ENCODE data around the gene SMYD3. TPM values are rescaled to one million over a fixed set of nuclear protein-coding genes. Genes with fewer than 3 reads are reported as not detected.

The SMYD3 gene
- total RNA-seq, 4 donors from 2014 or later: 15.6 to 21.1 (median 18.4) TPM

GRCh38 chr1:246427611-246428010 is 79.5 kb downstream of the SMYD3 start:
- TF ChIP-seq CTCF (IDR thresholded peaks at IDR 0.05; ENCODE audit: low read depth): no peak

DNA sequence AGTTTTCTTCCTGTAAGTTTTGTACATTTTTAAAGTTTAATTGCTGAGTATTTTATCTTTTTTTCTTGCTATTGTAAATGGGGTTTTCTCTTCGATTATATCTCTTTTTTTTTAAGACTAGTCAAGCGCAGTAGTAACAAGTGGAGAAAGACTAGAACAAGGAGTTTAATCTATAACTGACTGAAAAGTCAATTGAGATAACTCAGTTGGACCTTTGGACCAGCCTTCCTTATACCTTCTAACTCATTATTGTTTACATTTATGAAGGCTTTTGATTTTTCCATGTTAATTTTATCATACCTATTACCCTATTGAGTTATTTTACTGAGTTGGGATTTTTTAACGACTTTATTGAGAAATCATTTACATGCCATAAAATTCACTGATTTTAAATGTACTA is 81.2 kb downstream of the SMYD3 start:
- TF ChIP-seq CTCF (IDR thresholded peaks at IDR 0.05; ENCODE audit: low read depth): no peak

DNA sequence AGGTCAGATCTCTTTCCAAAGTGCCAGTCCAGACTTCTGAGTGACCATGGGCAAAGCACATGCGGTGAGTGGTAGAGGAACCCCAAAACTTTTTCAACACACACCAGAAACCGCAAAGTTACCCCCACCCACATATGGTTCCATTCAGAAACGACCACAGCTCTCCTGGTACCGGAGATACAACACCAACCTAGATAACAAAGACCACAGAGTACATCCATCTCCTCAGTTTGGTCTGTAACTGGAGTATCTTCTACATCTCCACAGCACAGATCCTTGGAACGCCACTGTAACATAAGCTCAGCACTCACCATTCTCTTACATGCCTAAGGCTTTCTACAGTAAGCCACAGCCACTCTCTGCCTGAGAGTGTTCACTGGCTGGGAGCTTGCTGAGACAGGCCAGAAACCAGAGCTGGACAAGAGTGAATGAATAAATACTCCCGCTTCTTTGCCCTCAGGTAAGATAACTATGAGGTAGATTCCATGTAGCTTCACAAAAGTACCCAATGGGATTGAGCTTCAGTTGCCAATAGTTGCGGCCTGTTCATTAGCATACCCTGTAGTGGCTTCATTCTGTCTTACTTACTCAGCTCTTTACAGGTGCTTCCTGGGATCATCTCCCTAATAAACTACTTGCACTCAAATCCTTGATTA is 81.8 kb downstream of the SMYD3 start:
- TF ChIP-seq CTCF (IDR thresholded peaks at IDR 0.05; ENCODE audit: low read depth): no peak

GRCh38 chr1:246420300-246420699 is 86.8 kb downstream of the SMYD3 start:
- no peak for TF ChIP-seq CTCF (IDR thresholded peaks at IDR 0.05; ENCODE audit: low read depth)

DNA sequence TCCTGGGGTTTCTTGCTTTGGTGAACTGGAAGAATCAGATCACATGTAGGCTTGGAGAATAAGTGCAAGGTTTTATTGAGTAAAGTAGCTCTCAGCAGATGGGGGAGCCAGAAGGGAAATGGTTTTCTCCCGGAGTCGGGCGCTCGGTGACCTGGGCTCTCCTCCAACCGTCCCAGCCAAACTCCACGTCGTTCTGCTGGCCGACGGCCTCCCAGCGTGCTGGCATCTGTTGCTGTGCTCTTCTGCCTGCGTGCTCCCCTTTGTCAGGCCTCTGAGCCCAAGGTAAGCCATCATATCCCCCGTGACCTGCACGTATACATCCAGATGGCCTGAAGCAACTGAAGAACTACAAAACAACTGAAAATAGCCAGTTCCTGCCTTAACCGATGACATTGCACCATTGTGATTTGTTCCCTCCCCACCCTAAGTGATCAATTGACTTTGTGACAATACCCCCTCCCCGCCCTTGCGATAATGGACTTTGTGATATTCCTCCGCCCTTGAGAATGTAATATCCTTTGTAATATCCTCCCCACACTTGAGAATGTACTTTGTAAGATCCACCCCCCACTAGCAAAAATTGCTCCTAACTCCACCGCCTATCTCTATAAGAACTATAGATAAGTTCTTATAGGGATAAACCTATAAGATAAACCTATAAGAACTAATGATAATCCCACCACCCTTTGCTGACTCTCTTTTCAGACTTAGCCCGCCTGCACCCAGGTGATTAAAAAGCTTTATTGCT is 88.3 kb downstream of the SMYD3 start:
- no peak for TF ChIP-seq CTCF (IDR thresholded peaks at IDR 0.05; ENCODE audit: low read depth)

DNA sequence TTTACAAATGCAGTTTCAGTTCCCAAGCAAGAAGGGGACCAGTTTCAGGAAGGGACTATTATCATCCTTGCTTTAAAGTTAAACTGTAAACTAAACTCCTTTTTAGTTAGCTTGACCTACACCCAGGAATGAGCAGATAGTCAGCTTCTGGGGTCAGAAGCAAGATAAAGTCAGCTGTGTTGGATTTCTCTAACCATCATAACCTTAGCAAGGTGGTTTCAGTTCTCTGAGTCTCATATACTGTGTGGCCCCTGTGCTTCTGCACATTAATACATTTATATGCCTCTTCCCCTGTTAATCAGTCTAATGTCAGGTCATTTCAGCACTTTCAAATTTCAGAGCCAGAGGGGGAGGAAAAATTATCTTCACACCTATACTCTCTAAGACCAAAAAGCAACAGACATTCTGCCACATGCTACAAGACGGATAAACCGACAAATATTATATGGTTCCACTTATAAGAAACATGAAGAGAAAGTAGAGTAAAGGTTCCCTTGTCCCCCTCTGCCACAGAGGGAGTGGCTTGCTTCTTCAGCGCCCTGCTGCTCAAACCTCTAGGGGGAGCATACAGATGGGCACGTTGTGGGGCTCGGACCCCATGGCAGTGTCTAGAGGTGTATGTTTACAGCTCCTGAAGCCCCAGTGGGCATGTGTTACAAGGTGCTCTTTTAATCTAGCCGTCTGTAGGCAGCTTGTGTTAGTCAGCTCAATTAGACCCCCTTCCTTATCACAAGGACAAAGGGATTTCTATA is 89.1 kb downstream of the SMYD3 start:
- no peak for TF ChIP-seq CTCF (IDR thresholded peaks at IDR 0.05; ENCODE audit: low read depth)
